A549 (cell line): Measurements from ENCODE around the gene PPWD1. TPM values are rescaled to one million over a fixed set of nuclear protein-coding genes. Genes with fewer than 3 reads are reported as not detected.
A peak's percentile ranks its signal among the peaks of the same experiment; 100 is the strongest.

ENCODE experiments used
- ATAC-seq, 2 experiments: fragments of 200-7000 bp in 1 of 2; fragments of >200 bp in 1 of 2; cut with Nextera tagmentation in 1 of 2; cut with Tn5 transposase in 1 of 2; 3 replicates each; pipeline versions ENCODE4 v1.8.0 to v1.9.1; 2018 to 2020; ENCODE audit warnings: mild to moderate bottlenecking in 1 of 2, moderate library complexity in 1 of 2
- CTCF ChIA-PET: fragments of 300-600 bp; sonication (Branson Sonifier 250); formaldehyde crosslinking; extraction: SDS; loops from one replicate; lab custom pipeline; 2021; ENCODE audit warnings: antibody characterized with exemption, inconsistent platforms; lab: Yijun Ruan, JAX
- POLR2A ChIA-PET: fragments of 350-600 bp; formaldehyde crosslinking; extraction: SDS; loops from one replicate; lab custom pipeline; 2021; ENCODE audit warnings: antibody characterized with exemption, inconsistent platforms; lab: Yijun Ruan, JAX
- DNase-seq, 2 experiments: peaks; one replicate each; pipeline versions ENCODE4 v3.0.0 to v3.0.0-alpha.2; 2011 to 2016; ENCODE audit warnings: low read depth in 1 of 2, low spot score in 1 of 2
- FAIRE-seq: peaks from 2 replicates; lab custom pipeline; 2011; peaks lifted over from hg19 to GRCh38; lab: Jason Lieb, UNC
- H3K27ac ChIP-seq, 2 experiments: fragments of >200 bp; sonication (Bioruptor Twin); formaldehyde crosslinking; 3 replicates each; pipeline ENCODE4 v1.5.1; 2016 to 2017
- H3K4me1 ChIP-seq: fragments of >200 bp; sonication (Bioruptor Twin); formaldehyde crosslinking; 3 replicates; pipeline ENCODE4 v1.6.1; 2016
- H3K4me2 ChIP-seq: fragments of >200 bp; sonication (Bioruptor Twin); formaldehyde crosslinking; 3 replicates; pipeline ENCODE4 v1.6.1; 2016
- H3K4me3 ChIP-seq: fragments of >200 bp; sonication (Bioruptor Twin); formaldehyde crosslinking; 3 replicates; pipeline ENCODE4 v1.5.1; 2016
- H3K9me3 ChIP-seq: fragments of >200 bp; sonication (Bioruptor Twin); formaldehyde crosslinking; 3 replicates; pipeline ENCODE4 v1.6.1; 2016
- BHLHE40 ChIP-seq: IDR thresholded peaks from 2 replicates; pipeline ENCODE4 v1.6.1; 2012; ENCODE audit warnings: low read depth, low read length, inconsistent platforms
- CBX2 ChIP-seq: fragments of 200-600 bp; sonication (generic); IDR thresholded peaks from 2 replicates; pipeline ENCODE4 v1.6.1; 2016; ENCODE audit warnings: low read depth, mild to moderate bottlenecking, borderline replicate concordance
- CHD4 ChIP-seq: fragments of 200-600 bp; sonication (generic); IDR thresholded peaks from 2 replicates; pipeline ENCODE4 v1.6.1; 2016; ENCODE audit warnings: antibody characterized with exemption, mild to moderate bottlenecking, borderline replicate concordance
- EHF ChIP-seq: fragments of 250-450 bp; sonication (Bioruptor Pico); IDR thresholded peaks from 2 replicates; pipeline ENCODE4 v1.5.0; 2020; ENCODE audit warnings: mild to moderate bottlenecking
- EHMT2 ChIP-seq: fragments of 200-600 bp; sonication (generic); IDR thresholded peaks from 2 replicates; pipeline ENCODE4 v1.6.1; 2016; ENCODE audit warnings: antibody characterized with exemption, low read depth, mild to moderate bottlenecking, moderate library complexity
- ESRRA ChIP-seq: fragments of 150-350 bp; IDR thresholded peaks from 2 replicates; pipeline ENCODE4 v1.6.1; 2014; ENCODE audit warnings: mild to moderate bottlenecking, low read length, borderline replicate concordance
- FOXS1 ChIP-seq: fragments of 250-450 bp; sonication (Bioruptor Pico); IDR thresholded peaks from 2 replicates; pipeline ENCODE4 v1.5.0; 2020; ENCODE audit warnings: mild to moderate bottlenecking, moderate library complexity
- GATA3 ChIP-seq: IDR thresholded peaks from 2 replicates; pipeline ENCODE4 v1.6.1; 2012; ENCODE audit warnings: borderline replicate concordance
- HDAC2 ChIP-seq: fragments of 200-600 bp; sonication (generic); IDR thresholded peaks from 2 replicates; pipeline ENCODE4 v1.6.1; 2016
- HEYL ChIP-seq: fragments of 250-450 bp; sonication (Bioruptor Pico); IDR thresholded peaks from 2 replicates; pipeline ENCODE4 v1.8.0; 2021; ENCODE audit warnings: mild to moderate bottlenecking, moderate library complexity
- HOXB5 ChIP-seq: fragments of 250-450 bp; sonication (Bioruptor Pico); IDR thresholded peaks from 2 replicates; pipeline ENCODE4 v1.5.0; 2020; ENCODE audit warnings: mild to moderate bottlenecking, moderate library complexity
- JUN ChIP-seq, 2 experiments: fragments of >200 bp; sonication (Bioruptor Twin); formaldehyde crosslinking; IDR thresholded peaks; 2 replicates in 1 of 2; 3 replicates in 1 of 2; pipeline ENCODE4 v1.6.1; 2016 to 2017
- KDM1A ChIP-seq: fragments of 200-600 bp; sonication (generic); IDR thresholded peaks from 2 replicates; pipeline ENCODE4 v1.6.1; 2016; ENCODE audit warnings: low read depth, mild to moderate bottlenecking
- KDM5A ChIP-seq: fragments of 200-600 bp; sonication (generic); IDR thresholded peaks from 2 replicates; pipeline ENCODE4 v1.6.1; 2016; ENCODE audit warnings: antibody characterized with exemption, mild to moderate bottlenecking
- MAZ ChIP-seq: fragments of 150-350 bp; IDR thresholded peaks from 2 replicates; pipeline ENCODE4 v1.6.1; 2014; ENCODE audit warnings: antibody characterized with exemption, low read depth, low read length, borderline replicate concordance
- MYC ChIP-seq: IDR thresholded peaks from 2 replicates; pipeline ENCODE4 v1.6.1; 2012; ENCODE audit warnings: mild to moderate bottlenecking, inconsistent platforms, low read length, improper control_type of control experiment, borderline replicate concordance
- NR3C1 ChIP-seq: fragments of >200 bp; sonication (Bioruptor Twin); formaldehyde crosslinking; IDR thresholded peaks from 3 replicates; pipeline ENCODE4 v1.6.1; 2017
- PHF8 ChIP-seq: fragments of 200-600 bp; sonication (generic); IDR thresholded peaks from 2 replicates; pipeline ENCODE4 v1.6.1; 2016; ENCODE audit warnings: low read depth, mild to moderate bottlenecking, antibody characterized with exemption, moderate library complexity, borderline replicate concordance
- POLR2AphosphoS2 ChIP-seq: conservative IDR thresholded peaks from 2 replicates; pipeline ENCODE4 v1.6.1; 2012; ENCODE audit warnings: low read length, improper control_type of control experiment, inconsistent platforms
- RARB ChIP-seq: fragments of 250-450 bp; sonication (Bioruptor Pico); IDR thresholded peaks from 2 replicates; pipeline ENCODE4 v1.8.0; 2021; ENCODE audit warnings: mild to moderate bottlenecking, moderate library complexity
- RCOR1 ChIP-seq: fragments of 150-350 bp; IDR thresholded peaks from 2 replicates; pipeline ENCODE4 v1.6.1; 2014; ENCODE audit warnings: antibody characterized with exemption, low read length, low read depth
- TFCP2L1 ChIP-seq: fragments of 250-450 bp; sonication (Bioruptor Pico); IDR thresholded peaks from 2 replicates; pipeline ENCODE4 v1.5.0; 2021; ENCODE audit warnings: mild to moderate bottlenecking
- ZC3H11A ChIP-seq: fragments of 450-650 bp; IDR thresholded peaks from 2 replicates; pipeline ENCODE4 v1.6.1; 2014; ENCODE audit warnings: antibody characterized with exemption, mild to moderate bottlenecking
- WGBS: methylation state at CpG from one replicate; pipeline ENCODE4 v1.1.6; 2017; ENCODE audit errors: missing lambda C conversion rate; 5-methylcytosine and 5-hydroxymethylcytosine counted together
- polyA plus RNA-seq, 4 experiments: library from polyadenylated mRNA; depleted of rRNA in 3 of 4; stranded (reverse); fragments of >200 nt; fragmentation: RNase III in 1 of 4; extraction: RNeasy Plus Mini Kit Qiagen cat#74134 plus additional on column Dnase treatment in 1 of 4; gene quantifications; 2 replicates in 3 of 4; 3 replicates in 1 of 4; pipeline ENCODE4 v1.2.3, GENCODE V29; 2011 to 2017
- TF ChIP-seq, protein P1 (sequence below): fragments of >200 bp; sonication (Bioruptor Twin); formaldehyde crosslinking; IDR thresholded peaks from 3 replicates; pipeline ENCODE4 v1.6.1; 2016

The PPWD1 gene
- polyA plus RNA-seq, 2 of the 4 experiments (the other 2 are of a cell fraction): 15.3 to 27.7 TPM

GRCh38 chr5:65562731-65563701 lies at the start of gene PPWD1, which contains the start of gene CENPK (continued):
- TF ChIP-seq PHF8 (peak; percentile 59), RARB (no peak)

DNA sequence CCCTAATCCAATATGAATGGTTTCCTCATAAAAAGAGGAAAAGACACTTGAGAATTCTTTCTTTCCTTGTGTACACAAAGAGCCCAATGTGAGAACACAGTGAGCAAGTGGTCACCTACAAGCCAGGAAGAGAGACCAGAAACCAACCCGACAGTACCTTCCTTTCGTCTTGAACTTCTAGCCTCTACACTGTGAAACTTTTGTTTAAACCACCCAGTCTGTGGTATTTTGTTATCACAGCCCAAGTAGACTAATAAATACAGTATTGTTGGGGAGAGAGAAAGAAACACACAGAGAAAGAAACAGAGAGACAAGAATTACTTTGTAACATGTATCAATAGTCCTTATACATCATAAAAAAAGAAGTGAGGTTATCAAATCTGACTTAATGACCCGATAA lies 37.4 kb upstream of the PPWD1 start:
- DNase-seq (no peak), ATAC-seq (no peak), FAIRE-seq (no peak)
- H3K4me3 ChIP-seq: no peak overlapping the region
- CTCF ChIA-PET: no interaction called here
- H3K9me3 ChIP-seq: no peaks in the 10 kb centered on the region
- H3K4me1 ChIP-seq: no peaks in the 10 kb centered on the region
- no peak overlapping the region for H3K27ac ChIP-seq
- POLR2A ChIA-PET: no interaction called here
- no peak for TF ChIP-seq EHMT2
- no peak for TF ChIP-seq RCOR1
- no peak for TF ChIP-seq GATA3
- no peak for TF ChIP-seq ZC3H11A
- no peak for TF ChIP-seq POLR2AphosphoS2
- TF ChIP-seq HDAC2: no peak
- TF ChIP-seq HOXB5: no peak
- TF ChIP-seq MAZ: no peak
- TF ChIP-seq KDM5A: no peak
- TF ChIP-seq CBX2: no peak
- no peak for TF ChIP-seq FOXS1
- no peak for TF ChIP-seq MYC
- TF ChIP-seq HEYL (CRISPR knock-in tag): no peak
- TF ChIP-seq TFCP2L1 (CRISPR knock-in tag): no peak
- no peak for TF ChIP-seq JUN (IDR thresholded peaks at IDR 0.05)
- no peak overlapping the region for H3K4me2 ChIP-seq
- WGBS: 80% methylated on average over 3 of the region's 3 CpGs

- H3K9me3 ChIP-seq: no peaks in the 10 kb centered on the region
- ATAC-seq (no peak), FAIRE-seq (no peak), DNase-seq (no peak)
- H3K4me2 ChIP-seq: no peak overlapping the region
- H3K27ac ChIP-seq: no peak overlapping the region
- 83% methylated on average over 1 of the region's 1 CpG for WGBS
- H3K4me1 ChIP-seq: no peaks in the 10 kb centered on the region
- H3K4me3 ChIP-seq: no peak overlapping the region
- POLR2A ChIA-PET: no interaction called here
- no peak for TF ChIP-seq ESRRA
- no peak for TF ChIP-seq HEYL (CRISPR knock-in tag)
- TF ChIP-seq KDM1A: no peak
- TF ChIP-seq NR3C1: no peak
- TF ChIP-seq, protein P1, sequence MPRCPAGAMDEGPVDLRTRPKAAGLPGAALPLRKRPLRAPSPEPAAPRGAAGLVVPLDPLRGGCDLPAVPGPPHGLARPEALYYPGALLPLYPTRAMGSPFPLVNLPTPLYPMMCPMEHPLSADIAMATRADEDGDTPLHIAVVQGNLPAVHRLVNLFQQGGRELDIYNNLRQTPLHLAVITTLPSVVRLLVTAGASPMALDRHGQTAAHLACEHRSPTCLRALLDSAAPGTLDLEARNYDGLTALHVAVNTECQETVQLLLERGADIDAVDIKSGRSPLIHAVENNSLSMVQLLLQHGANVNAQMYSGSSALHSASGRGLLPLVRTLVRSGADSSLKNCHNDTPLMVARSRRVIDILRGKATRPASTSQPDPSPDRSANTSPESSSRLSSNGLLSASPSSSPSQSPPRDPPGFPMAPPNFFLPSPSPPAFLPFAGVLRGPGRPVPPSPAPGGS: no peak
- TF ChIP-seq BHLHE40: no peak
- TF ChIP-seq EHF (CRISPR knock-in tag): no peak
- TF ChIP-seq CHD4: no peak
- CTCF ChIA-PET: no interaction called here
These were observed 32.2 kb upstream of the PPWD1 start for GRCh38 chr5:65530904-65531303.
